Measurements from ENCODE around the gene ID2. TPM values are rescaled to one million over a fixed set of nuclear protein-coding genes. Genes with fewer than 3 reads are reported as not detected.

Gene ID2
- total RNA-seq, 4 donors from 2014 or later = 143 to 391 (median 188) TPM

- Histone ChIP-seq H3K36me3 (peaks cover 0 to 79% (median 0%) of the 10 kb centered on the region in 3 donors), H3K27me3 (no peaks in the 10 kb centered on the region), H3K4me1 (no peaks in the 10 kb centered on the region), H3K27ac (no peak overlapping the region), H3K4me3 (no peak overlapping the region), H3K9me3 (no peaks in the 10 kb centered on the region)
- TF ChIP-seq POLR2A (IDR thresholded peaks at IDR 0.05) = no peak
- no peak for TF ChIP-seq CTCF (IDR thresholded peaks at IDR 0.05)
- no peak for DNase-seq
These were observed 50.7 kb downstream of the ID2 start for GRCh38 chr2:8732601-8733000.

Other genes with a start within 250 kb of the ID2 start
- gene KIDINS220, start 155.6 kb downstream of the ID2 start, total RNA-seq = 10 to 100 TPM; 57.8 to 88.3 (median 70.4) TPM